ENCODE results near the gene ATF6B.
A peak's percentile ranks its signal among the peaks of the same experiment; 100 is the strongest.

Gene ATF6B

GRCh38 chr6:32129297-32130088 lies 1.4 kb upstream of the ATF6B start:
- peak; percentile 61 for DNase-seq

GRCh38 chr6:32128751-32129296 lies 778 bp upstream of the ATF6B start:
- no peak for DNase-seq

- DNase-seq, result no peak
These were observed 683 bp downstream of the ATF6B start for GRCh38 chr6:32127409-32127716.

GRCh38 chr6:32126880-32127279 lies 1.2 kb downstream of the ATF6B start:
- no peak for DNase-seq

- no peak for DNase-seq
These were observed 4.4 kb downstream of the ATF6B start for GRCh38 chr6:32123681-32124080.

GRCh38 chr6:32120573-32121059 lies 7.4 kb downstream of the ATF6B start:
- no peak for DNase-seq

- peak; percentile 19 for DNase-seq
These were observed 9.0 kb downstream of the ATF6B start for GRCh38 chr6:32118782-32119628.

GRCh38 chr6:32117461-32117860 lies 10.6 kb downstream of the ATF6B start:
- DNase-seq, result no peak

- no peak for DNase-seq
These were observed 11.4 kb downstream of the ATF6B start for GRCh38 chr6:32116674-32117073.

GRCh38 chr6:32115623-32116022 lies 12.4 kb downstream of the ATF6B start:
- no peak for DNase-seq

- DNase-seq, result no peak
These were observed 13.2 kb downstream of the ATF6B start for GRCh38 chr6:32114796-32115195.

GRCh38 chr6:32113386-32114352 lies 14.4 kb downstream of the ATF6B start:
- no peak for DNase-seq

GRCh38 chr6:32112431-32112980 lies 15.5 kb downstream of the ATF6B start:
- no peak for DNase-seq

- DNase-seq, result no peak
These were observed 16.5 kb downstream of the ATF6B start for GRCh38 chr6:32111424-32112066.

GRCh38 chr6:32110632-32111031 lies 17.4 kb downstream of the ATF6B start:
- no peak for DNase-seq

GRCh38 chr6:32109765-32110160 lies 18.3 kb downstream of the ATF6B start:
- DNase-seq, result no peak

- DNase-seq, result no peak
These were observed 18.8 kb downstream of the ATF6B start, which contains the start of gene TNXB for GRCh38 chr6:32109114-32109764. TNXB (minus strand) TSS chr6:32109338; CDS start chr6:32098198, 11,140 bp downstream.

GRCh38 chr6:32108727-32109113 lies 19.3 kb downstream of the ATF6B start:
- DNase-seq, result no peak

GRCh38 chr6:32108094-32108627 lies 19.9 kb downstream of the ATF6B start:
- DNase-seq, result no peak

GRCh38 chr6:32107406-32107805 lies 20.6 kb downstream of the ATF6B start:
- no peak for DNase-seq

GRCh38 chr6:32105433-32105832 lies 22.6 kb downstream of the ATF6B start:
- no peak for DNase-seq

Measured in DMS79 (cell line).